ENCODE results near the gene HPSE. TPM values are rescaled to one million over a fixed set of nuclear protein-coding genes. Genes with fewer than 3 reads are reported as not detected.

Gene HPSE
- total and polyA plus RNA-seq, 2 experiments from 2014 or later = 1.7 to 3.8 TPM

DNA sequence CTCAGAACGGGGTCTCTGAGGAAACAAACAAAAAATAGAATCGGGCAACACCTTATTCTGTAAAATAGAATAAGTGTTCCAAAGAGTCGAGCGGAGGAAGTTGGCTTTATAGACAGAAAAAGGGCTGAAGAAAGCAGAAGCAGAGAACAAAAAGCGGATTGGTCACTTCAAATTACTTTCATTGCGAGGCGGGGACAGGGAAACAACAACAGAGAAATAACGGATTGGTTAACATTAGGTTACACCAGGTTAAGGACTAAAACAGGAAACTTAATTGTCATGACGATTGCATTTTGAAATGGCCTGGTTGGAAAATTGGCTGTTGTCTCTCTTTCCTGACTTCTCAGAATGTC is 49.6 kb downstream of the HPSE start:
- Histone ChIP-seq H3K4me1 (ENCODE audit: insufficient read depth) (peaks cover 10% of the 10 kb centered on the region), H3K79me2 (peaks cover 18% of the 10 kb centered on the region), H3K9me2 (replicated peaks; ENCODE audit: insufficient read depth) (no peaks in the 10 kb centered on the region), H3K27ac (peak overlapping the region; percentile 87), H3K4me2 (peak overlapping the region; percentile 78), H2AFZ (peak overlapping the region; percentile 97), H3K36me3 (replicated peaks; ENCODE audit: insufficient read depth, low read depth) (no peaks in the 10 kb centered on the region), H3K4me3 (peak overlapping the region; percentile 47), H3K27me3 (no peaks in the 10 kb centered on the region), H3K9me3 (ENCODE audit: low read depth) (no peaks in the 10 kb centered on the region), H4K20me1 (ENCODE audit: insufficient read depth, poor library complexity, severe bottlenecking) (no peaks in the 10 kb centered on the region)
- WGBS (ENCODE audit: low lambda C conversion rate, missing lambda C conversion rate) = 15% methylated on average over 9 of the region's 9 CpGs
- DNase-seq (ENCODE audit: low spot score) = peak; percentile 18
- TF ChIP-seq EZH2 (IDR thresholded peaks at IDR 0.05; ENCODE audit: borderline replicate concordance) (no peak), EZH2phosphoT487 (IDR thresholded peaks at IDR 0.05; ENCODE audit: low read depth, severe bottlenecking, unreplicated experiment) (no peak)
- TF ChIP-seq, protein P1, sequence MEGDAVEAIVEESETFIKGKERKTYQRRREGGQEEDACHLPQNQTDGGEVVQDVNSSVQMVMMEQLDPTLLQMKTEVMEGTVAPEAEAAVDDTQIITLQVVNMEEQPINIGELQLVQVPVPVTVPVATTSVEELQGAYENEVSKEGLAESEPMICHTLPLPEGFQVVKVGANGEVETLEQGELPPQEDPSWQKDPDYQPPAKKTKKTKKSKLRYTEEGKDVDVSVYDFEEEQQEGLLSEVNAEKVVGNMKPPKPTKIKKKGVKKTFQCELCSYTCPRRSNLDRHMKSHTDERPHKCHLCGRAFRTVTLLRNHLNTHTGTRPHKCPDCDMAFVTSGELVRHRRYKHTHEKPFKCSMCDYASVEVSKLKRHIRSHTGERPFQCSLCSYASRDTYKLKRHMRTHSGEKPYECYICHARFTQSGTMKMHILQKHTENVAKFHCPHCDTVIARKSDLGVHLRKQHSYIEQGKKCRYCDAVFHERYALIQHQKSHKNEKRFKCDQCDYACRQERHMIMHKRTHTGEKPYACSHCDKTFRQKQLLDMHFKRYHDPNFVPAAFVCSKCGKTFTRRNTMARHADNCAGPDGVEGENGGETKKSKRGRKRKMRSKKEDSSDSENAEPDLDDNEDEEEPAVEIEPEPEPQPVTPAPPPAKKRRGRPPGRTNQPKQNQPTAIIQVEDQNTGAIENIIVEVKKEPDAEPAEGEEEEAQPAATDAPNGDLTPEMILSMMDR (IDR thresholded peaks at IDR 0.05; ENCODE audit: poor library complexity) = no peak

GRCh38 chr4:83284193-83285054 is 50.2 kb downstream of the HPSE start, which contains the start of gene COQ2:
Gene COQ2, minus strand, starts transcription at chr4:83284798. Its CDS starts 34 bp downstream, at chr4:83284764.
- no peaks in the 10 kb centered on the region for H3K9me2 ChIP-seq (replicated peaks; ENCODE audit: insufficient read depth)
- peak within 1 kb of the TSS; percentile 87 for H3K27ac ChIP-seq
- H3K9me3 ChIP-seq (ENCODE audit: low read depth) = no peaks in the 10 kb centered on the region
- no peaks in the 10 kb centered on the region for H3K27me3 ChIP-seq
- peaks cover 18% of the 10 kb centered on the region for H3K79me2 ChIP-seq
- DNase-seq (ENCODE audit: low spot score) = peak; percentile 97
- under 1% methylated on average over 68 of the region's 76 CpGs for WGBS (ENCODE audit: low lambda C conversion rate, missing lambda C conversion rate)
- H4K20me1 ChIP-seq (ENCODE audit: insufficient read depth, poor library complexity, severe bottlenecking) = no peaks in the 10 kb centered on the region
- TF ChIP-seq EZH2 (IDR thresholded peaks at IDR 0.05; ENCODE audit: borderline replicate concordance) = no peak
- TF ChIP-seq EZH2phosphoT487 (IDR thresholded peaks at IDR 0.05; ENCODE audit: low read depth, severe bottlenecking, unreplicated experiment) = no peak
- TF ChIP-seq, protein P1 (IDR thresholded peaks at IDR 0.05; ENCODE audit: poor library complexity) = no peak
- H3K4me1 ChIP-seq (ENCODE audit: insufficient read depth) = peaks cover 10% of the 10 kb centered on the region
- H2AFZ ChIP-seq = peak within 1 kb of the TSS; percentile 97
- H3K36me3 ChIP-seq (replicated peaks; ENCODE audit: insufficient read depth, low read depth) = no peaks in the 10 kb centered on the region
- peak within 1 kb of the TSS; percentile 47 for H3K4me3 ChIP-seq
- H3K4me2 ChIP-seq = peak within 1 kb of the TSS; percentile 93

- peaks cover 18% of the 10 kb centered on the region for H3K79me2 ChIP-seq
- 90% methylated on average over 7 of the region's 7 CpGs for WGBS (ENCODE audit: low lambda C conversion rate, missing lambda C conversion rate)
Observed at GRCh38 chr4:83283181-83283580, 51.5 kb downstream of the HPSE start.

More at GRCh38 chr4:83283181-83283580, 51.5 kb downstream of the HPSE start:
- Histone ChIP-seq H3K27me3 (no peaks in the 10 kb centered on the region), H3K9me2 (replicated peaks; ENCODE audit: insufficient read depth) (no peaks in the 10 kb centered on the region), H3K4me3 (no peak overlapping the region), H2AFZ (no peak overlapping the region), H3K27ac (no peak overlapping the region), H3K4me1 (ENCODE audit: insufficient read depth) (peaks cover 10% of the 10 kb centered on the region), H4K20me1 (ENCODE audit: insufficient read depth, poor library complexity, severe bottlenecking) (no peaks in the 10 kb centered on the region), H3K9me3 (ENCODE audit: low read depth) (no peaks in the 10 kb centered on the region), H3K36me3 (replicated peaks; ENCODE audit: insufficient read depth, low read depth) (no peaks in the 10 kb centered on the region), H3K4me2 (peak overlapping the region; percentile 93)
- TF ChIP-seq EZH2phosphoT487 (IDR thresholded peaks at IDR 0.05; ENCODE audit: low read depth, severe bottlenecking, unreplicated experiment) (no peak), EZH2 (IDR thresholded peaks at IDR 0.05; ENCODE audit: borderline replicate concordance) (no peak)
- TF ChIP-seq, protein P1 (IDR thresholded peaks at IDR 0.05; ENCODE audit: poor library complexity) = no peak
- DNase-seq (ENCODE audit: low spot score) = no peak

All from hepatocyte (in vitro differentiated cells).